PC-9 (cell line): Measurements from ENCODE around the gene CADM1.

Experiments
- EZH2 ChIP-seq: fragments of 200-600 bp; sonication (generic); IDR thresholded peaks from 2 replicates; pipeline ENCODE4 v1.8.0; 2017; ENCODE audit warnings: antibody characterized with exemption, low read depth
- TF ChIP-seq, protein P1 (sequence below): fragments of 200-600 bp; sonication (generic); conservative IDR thresholded peaks from 2 replicates; pipeline ENCODE4 v1.6.1; 2017; ENCODE audit warnings: mixed run types, antibody characterized with exemption, mild to moderate bottlenecking, moderate library complexity

DNA sequence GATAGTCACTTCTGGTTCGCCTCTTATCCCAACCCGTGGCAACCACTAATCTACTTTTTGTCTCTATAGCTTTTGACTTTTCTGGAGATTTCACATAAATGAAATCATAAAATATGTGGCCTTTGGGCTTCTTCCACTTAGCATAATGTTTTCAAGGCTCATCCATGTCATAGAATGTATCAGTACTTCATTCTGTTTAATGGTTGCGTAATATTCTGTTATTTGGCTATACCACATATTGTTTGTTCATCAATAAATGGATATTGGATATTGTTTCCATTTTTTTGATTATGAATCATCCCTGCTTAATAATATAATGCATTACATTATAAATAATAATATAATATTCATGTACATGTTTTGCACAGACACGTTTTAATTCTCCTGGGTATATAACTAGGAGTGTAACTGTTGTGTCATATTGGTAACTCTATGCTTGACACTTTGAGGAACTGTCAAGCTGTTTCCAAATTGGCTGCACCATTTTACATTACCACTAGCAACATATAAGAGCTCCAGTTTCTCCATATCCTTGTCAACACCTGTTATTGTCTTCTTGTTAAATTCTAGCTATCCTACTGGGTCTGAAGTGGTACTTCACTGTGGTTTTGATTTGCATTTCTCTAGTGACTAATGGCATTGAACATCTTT, 181.5 kb downstream of the CADM1 start:
- TF ChIP-seq, protein P1, sequence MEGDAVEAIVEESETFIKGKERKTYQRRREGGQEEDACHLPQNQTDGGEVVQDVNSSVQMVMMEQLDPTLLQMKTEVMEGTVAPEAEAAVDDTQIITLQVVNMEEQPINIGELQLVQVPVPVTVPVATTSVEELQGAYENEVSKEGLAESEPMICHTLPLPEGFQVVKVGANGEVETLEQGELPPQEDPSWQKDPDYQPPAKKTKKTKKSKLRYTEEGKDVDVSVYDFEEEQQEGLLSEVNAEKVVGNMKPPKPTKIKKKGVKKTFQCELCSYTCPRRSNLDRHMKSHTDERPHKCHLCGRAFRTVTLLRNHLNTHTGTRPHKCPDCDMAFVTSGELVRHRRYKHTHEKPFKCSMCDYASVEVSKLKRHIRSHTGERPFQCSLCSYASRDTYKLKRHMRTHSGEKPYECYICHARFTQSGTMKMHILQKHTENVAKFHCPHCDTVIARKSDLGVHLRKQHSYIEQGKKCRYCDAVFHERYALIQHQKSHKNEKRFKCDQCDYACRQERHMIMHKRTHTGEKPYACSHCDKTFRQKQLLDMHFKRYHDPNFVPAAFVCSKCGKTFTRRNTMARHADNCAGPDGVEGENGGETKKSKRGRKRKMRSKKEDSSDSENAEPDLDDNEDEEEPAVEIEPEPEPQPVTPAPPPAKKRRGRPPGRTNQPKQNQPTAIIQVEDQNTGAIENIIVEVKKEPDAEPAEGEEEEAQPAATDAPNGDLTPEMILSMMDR: no peak
- no peak for TF ChIP-seq EZH2
